CD4-positive, alpha-beta T cell treated with Interferon alpha-2 for 1 hour (primary cell): Measurements from ENCODE around the gene A2M.

Experiments
- DNase-seq, 2 donors: peaks; one replicate each; pipeline ENCODE4 v3.0.0-alpha.2; 2020 to 2022

Gene A2M

DNA sequence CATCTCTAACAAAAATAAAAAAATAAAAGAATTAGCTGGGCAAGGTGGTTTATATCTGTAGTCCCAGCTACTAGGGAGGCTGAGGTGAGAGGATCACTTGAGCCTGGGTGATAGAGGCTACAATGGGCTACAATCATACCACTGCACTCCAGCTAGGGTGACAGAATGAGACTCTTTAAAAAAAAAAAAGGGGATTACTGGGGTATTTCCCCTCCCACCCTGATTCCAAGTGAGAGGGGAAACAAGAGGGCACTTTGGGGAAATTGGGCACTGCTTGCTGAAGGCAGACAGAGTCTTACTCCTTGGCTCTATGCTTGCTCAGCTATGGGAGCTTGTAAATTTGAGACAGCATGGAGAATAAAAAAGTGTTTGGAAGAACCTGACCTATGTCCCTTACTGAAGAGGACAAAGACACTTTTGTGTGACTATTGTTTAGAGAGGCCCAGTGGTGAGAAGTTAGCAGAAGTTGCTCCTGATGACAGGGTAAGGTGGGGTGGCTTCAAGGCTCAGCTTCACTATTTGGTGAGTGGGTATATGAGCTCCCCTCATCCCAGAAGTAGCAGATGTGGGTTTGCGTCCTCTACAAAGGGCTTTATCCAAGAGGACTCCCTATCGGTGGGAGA lies 82.3 kb downstream of the A2M start:
- no peak for DNase-seq

DNA sequence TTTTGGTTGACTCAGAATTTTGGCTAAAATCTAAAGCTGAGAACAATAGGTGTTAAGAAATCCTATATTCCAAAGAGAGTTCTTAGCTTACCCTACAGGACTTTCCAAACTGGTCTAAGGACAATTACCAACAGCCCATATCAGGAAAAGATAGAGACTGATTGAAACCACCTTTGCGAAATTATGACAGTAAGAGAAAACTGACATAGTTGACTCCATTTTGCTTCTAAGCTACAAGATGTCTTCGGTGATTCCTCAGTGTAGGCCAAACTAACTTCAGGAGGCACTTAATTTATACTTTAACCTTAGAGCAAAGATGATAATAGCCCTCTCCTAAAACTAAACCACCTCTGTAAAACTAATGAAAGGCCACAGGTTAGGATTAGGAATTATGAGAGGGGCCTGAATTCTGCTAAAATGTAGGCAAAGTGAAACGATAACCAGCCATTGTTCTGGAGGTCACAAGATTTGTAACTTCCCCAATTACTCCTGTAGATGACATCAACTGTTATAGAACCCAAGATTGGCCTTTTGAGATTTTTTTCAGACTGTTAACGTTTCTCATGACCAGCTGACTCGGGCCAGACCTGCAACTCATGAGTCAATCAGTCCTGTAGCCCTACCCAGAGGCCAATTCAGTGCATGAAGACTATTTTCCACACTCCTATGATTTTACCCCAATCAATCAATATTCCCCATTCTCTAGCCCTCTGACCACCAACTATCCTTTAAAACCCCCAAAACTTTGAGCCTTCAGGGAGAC lies 83.3 kb downstream of the A2M start:
- no peak for DNase-seq

DNA sequence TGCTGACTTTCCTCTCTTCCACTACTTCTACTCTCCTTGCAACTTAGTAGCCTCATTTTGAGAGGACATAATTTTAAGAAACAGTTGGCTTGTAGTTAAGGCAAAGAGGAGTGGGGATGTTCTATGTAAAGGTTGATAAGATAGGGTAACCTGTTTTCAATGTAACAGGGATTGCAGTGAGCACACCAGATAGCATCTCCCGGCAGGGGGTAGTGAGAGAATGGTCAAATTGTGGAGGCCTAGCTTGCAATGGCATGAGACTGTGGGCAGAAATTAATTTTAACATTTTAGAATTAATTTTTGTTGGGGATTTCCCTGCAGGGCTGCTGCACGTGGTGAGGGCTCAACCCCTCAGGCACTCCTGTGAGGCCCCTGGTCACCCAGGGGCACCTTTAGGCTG lies 84.9 kb downstream of the A2M start:
- no peak for DNase-seq

DNA sequence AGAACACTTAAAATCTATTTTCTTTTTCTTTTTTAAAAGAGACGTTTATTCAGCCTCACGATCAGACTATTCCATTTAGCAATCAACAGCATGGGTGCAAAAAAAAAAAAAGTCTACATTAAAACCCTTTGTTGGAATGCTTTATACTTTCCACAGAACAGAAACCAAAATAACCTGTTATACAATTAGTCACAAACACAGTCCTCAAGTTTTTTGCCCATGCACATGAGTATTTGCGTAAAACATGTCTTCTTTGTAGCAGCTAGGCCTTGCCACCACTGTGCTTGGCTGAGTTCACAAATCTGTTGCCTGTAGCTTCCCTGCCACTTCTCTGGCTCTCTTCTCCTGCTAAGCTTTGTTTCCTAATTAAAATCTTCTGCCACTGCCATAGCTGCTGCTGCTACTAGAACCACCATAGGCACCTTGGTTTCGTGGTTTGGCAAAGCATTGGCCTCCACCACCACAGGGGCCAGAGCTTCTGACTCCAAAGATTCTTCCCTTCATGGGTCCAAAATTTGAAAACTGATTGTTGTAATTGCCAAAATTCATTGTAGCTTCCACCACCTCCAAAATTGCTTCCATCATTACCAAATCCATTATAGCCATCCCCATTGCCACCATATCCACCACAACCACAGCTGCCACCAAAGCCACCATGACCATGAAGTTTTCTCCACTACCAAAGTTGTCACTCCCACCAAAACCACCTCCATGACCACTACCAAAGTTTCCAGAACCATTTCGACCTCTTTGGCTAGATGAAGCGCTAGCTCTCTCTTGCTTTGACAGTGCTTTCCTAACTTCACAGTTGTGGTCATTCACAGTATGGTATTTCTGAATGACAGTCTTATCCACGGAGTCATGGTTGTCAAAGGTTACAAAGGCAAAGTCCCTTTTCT lies 88.3 kb downstream of the A2M start:
- DNase-seq, result peak in 1 of 2 donors; percentile 45

DNA sequence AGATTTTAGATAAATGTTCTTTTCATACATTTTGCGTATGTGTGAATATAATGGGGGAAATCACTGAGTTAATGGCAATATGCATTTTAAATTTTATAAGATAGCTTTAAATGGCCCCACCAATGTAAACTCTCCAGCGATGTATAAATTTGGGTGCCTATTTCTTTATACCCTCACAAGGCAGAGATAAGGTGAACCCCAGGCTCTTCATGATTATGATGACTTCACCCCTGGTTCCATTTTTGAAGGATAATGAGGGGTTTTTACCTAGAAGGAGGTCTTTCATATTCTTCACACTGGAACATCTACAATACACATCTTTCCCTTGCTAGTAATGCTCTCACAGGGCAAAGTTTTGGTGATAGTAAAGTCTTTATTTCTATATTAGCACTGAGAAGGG lies 91.2 kb downstream of the A2M start:
- no peak for DNase-seq

DNA sequence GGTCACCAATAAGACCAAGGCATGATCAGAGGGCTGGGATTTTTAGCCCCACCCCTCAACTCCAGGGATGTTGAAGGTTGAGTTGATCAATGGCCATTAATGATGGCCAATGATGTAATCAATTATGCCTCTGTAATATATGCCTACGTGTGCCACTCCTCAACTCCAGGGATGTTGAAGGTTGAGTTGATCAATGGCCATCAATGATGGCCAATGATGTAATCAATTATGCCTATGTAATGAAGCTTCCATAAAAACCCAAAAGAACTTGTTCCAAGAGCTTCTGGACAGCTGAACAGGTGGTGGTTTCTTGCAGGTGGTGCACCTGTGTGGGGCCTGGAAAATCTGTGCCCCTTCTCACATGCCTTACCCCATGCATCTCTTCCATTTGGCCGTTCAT lies 93.1 kb downstream of the A2M start:
- no peak for DNase-seq
